HG03571 (cell line): ENCODE results near the gene PARP8.
"Not testable (repeated sequence)": the region's sequence is repeated elsewhere in the genome, so short reads cannot be mapped to it uniquely, and the experiment has no call there.

Source experiments
- ATAC-seq: cut with Tn5 transposase; IDR thresholded peaks from one replicate; pipeline ENCODE4 v1.9.1; 2021; ENCODE audit not compliant: unreplicated experiment

The PARP8 gene

GRCh38 chr5:50675385-50675784 lies 8.9 kb downstream of the PARP8 start:
- no peak for ATAC-seq

GRCh38 chr5:50679554-50679953 lies 13.1 kb downstream of the PARP8 start:
- ATAC-seq = not testable (repeated sequence)

- no peak for ATAC-seq
Measured at GRCh38 chr5:50684721-50685120, 18.3 kb downstream of the PARP8 start.

GRCh38 chr5:50687548-50687947 lies 21.1 kb downstream of the PARP8 start:
- ATAC-seq = no peak

- ATAC-seq = no peak
Measured at GRCh38 chr5:50691399-50692016, 25.1 kb downstream of the PARP8 start.

GRCh38 chr5:50694027-50694590 lies 27.7 kb downstream of the PARP8 start:
- no peak for ATAC-seq

- ATAC-seq = not testable (repeated sequence)
Measured at GRCh38 chr5:50694626-50695025, 28.2 kb downstream of the PARP8 start.

GRCh38 chr5:50697739-50698138 lies 31.3 kb downstream of the PARP8 start:
- ATAC-seq = peak; percentile 80

- ATAC-seq = no peak
Measured at GRCh38 chr5:50699737-50700136, 33.3 kb downstream of the PARP8 start.

GRCh38 chr5:50700706-50701105 lies 34.3 kb downstream of the PARP8 start:
- no peak for ATAC-seq

GRCh38 chr5:50702615-50703366 lies 36.4 kb downstream of the PARP8 start:
- ATAC-seq = peak; percentile 43

GRCh38 chr5:50703367-50703666 lies 36.9 kb downstream of the PARP8 start:
- no peak for ATAC-seq

GRCh38 chr5:50704730-50705129 lies 38.3 kb downstream of the PARP8 start:
- no peak for ATAC-seq

GRCh38 chr5:50709471-50709870 lies 43.0 kb downstream of the PARP8 start:
- no peak for ATAC-seq

- peak; percentile 26 for ATAC-seq
Measured at GRCh38 chr5:50710838-50711237, 44.4 kb downstream of the PARP8 start.

GRCh38 chr5:50711280-50711679 lies 44.8 kb downstream of the PARP8 start:
- ATAC-seq = peak; percentile 95

GRCh38 chr5:50712479-50712878 lies 46.0 kb downstream of the PARP8 start:
- ATAC-seq = no peak

- no peak for ATAC-seq
Measured at GRCh38 chr5:50715001-50715400, 48.6 kb downstream of the PARP8 start.

- ATAC-seq = no peak
Measured at GRCh38 chr5:50716134-50716533, 49.7 kb downstream of the PARP8 start.

- ATAC-seq = peak; percentile 68
Measured at GRCh38 chr5:50717651-50718050, 51.2 kb downstream of the PARP8 start.

GRCh38 chr5:50720061-50720710 lies 53.7 kb downstream of the PARP8 start:
- ATAC-seq = no peak

GRCh38 chr5:50722223-50722622 lies 55.8 kb downstream of the PARP8 start:
- no peak for ATAC-seq
